ENCODE data around the gene GLDN. TPM values are rescaled to one million over a fixed set of nuclear protein-coding genes. Genes with fewer than 3 reads are reported as not detected.

GLDN gene
- total and polyA plus RNA-seq, 7 donors, result 0.07 to 1.7 (median 1.1) TPM

DNA sequence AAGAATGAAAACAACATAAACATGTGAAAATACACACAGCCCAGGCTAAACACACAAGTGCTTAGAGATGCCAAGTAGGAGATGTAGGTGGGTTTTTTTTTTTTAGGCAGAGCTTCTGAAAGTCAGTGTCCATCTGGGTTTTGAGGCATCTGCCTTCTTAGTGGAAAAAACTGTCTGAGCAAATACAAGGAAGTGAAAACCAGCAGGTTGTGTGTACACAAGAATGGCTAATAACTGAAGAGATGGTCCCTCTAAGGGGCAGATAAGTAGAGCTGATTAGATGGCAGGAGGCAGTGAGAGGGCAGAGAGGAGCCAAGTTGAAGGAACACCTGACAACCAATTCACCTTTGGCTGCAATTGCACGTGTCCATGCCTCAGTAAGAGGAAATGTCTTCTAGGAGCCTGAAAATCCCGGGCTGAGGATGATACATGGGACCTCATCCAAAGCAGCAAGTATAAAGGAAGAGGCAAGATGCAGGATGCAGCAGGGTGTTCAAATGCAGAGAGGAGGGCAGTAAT lies 37.9 kb upstream of the GLDN start:
- Histone ChIP-seq H3K9me3 (no peaks in the 10 kb centered on the region), H3K36me3 (ENCODE audit: insufficient read depth in 1 of 2, low read depth in 1 of 2) (no peaks in the 10 kb centered on the region), H3K4me1 (no peaks in the 10 kb centered on the region), H3K27me3 (ENCODE audit: insufficient read depth in 3 of 3, low read length in 2 of 3) (no peaks in the 10 kb centered on the region), H3K27ac (no peak overlapping the region), H3K4me3 (no peak overlapping the region)
- TF ChIP-seq, protein P1, sequence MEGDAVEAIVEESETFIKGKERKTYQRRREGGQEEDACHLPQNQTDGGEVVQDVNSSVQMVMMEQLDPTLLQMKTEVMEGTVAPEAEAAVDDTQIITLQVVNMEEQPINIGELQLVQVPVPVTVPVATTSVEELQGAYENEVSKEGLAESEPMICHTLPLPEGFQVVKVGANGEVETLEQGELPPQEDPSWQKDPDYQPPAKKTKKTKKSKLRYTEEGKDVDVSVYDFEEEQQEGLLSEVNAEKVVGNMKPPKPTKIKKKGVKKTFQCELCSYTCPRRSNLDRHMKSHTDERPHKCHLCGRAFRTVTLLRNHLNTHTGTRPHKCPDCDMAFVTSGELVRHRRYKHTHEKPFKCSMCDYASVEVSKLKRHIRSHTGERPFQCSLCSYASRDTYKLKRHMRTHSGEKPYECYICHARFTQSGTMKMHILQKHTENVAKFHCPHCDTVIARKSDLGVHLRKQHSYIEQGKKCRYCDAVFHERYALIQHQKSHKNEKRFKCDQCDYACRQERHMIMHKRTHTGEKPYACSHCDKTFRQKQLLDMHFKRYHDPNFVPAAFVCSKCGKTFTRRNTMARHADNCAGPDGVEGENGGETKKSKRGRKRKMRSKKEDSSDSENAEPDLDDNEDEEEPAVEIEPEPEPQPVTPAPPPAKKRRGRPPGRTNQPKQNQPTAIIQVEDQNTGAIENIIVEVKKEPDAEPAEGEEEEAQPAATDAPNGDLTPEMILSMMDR (IDR thresholded peaks at IDR 0.05), result no peak
- no peak for DNase-seq
- intact Hi-C loops (cut with DNase I), result no loop called here
- WGBS, 3 donors, result 54 to 64% (median 63%) methylated on average over 2 of the region's 2 CpGs
- no peak for ATAC-seq

DNA sequence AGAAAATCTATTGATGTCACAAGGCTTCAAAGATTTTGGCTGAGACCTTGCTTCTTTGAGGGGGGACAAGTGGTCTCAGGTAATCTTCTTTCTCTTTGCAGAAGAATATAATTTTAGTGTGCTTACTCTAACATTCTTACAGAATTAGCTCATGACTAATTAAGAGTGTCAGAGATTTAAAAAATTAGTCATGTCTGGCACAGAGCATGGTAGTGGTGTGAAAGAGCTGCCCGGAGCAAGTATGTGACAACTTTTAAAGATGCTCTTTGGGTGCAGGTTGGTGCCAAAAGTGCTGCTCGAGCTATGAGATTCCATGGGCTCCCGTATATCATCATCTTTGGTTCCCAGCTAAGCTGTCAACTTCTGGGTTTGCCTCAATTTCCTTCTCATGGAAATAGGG lies 34.1 kb upstream of the GLDN start:
- Histone ChIP-seq H3K4me1 (no peaks in the 10 kb centered on the region), H3K27me3 (ENCODE audit: insufficient read depth in 3 of 3, low read length in 2 of 3) (no peaks in the 10 kb centered on the region), H3K27ac (no peak overlapping the region), H3K4me3 (no peak overlapping the region), H3K9me3 (no peaks in the 10 kb centered on the region), H3K36me3 (ENCODE audit: insufficient read depth in 1 of 2, low read depth in 1 of 2) (no peaks in the 10 kb centered on the region)
- TF ChIP-seq, protein P1 (IDR thresholded peaks at IDR 0.05), result no peak
- no peak for ATAC-seq
- WGBS, 3 donors, result 59 to 76% (median 61%) methylated on average over 3 of the region's 3 CpGs
- intact Hi-C loops (cut with DNase I), result no loop called here
- no peak for DNase-seq

DNA sequence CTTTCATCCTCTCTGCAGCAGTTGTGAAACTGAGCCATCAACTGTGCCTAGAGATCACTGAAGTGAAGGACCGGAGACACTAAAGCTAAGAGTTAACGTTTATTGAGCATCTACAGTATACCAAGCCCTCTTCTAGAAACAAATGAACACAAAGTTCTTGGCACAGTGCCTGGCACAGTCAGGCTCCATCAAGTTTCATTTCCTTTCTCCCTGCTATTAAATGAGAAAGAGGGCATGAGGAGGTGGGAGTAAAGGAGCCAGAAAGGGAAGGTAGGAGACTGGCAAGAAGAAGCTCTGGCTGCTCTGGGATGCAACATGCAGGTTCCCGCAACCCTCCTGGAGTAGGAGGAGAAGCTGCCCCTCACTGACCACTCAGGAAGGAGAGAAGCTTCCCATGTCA lies 33.6 kb upstream of the GLDN start:
- TF ChIP-seq, protein P1 (IDR thresholded peaks at IDR 0.05), result no peak
- H3K4me1 ChIP-seq, result no peaks in the 10 kb centered on the region
- no peak overlapping the region for H3K27ac ChIP-seq
- 64 to 73% (median 73%) methylated on average over 3 of the region's 3 CpGs for WGBS, 3 donors
- intact Hi-C loops (cut with DNase I), result no loop called here
- no peaks in the 10 kb centered on the region for H3K9me3 ChIP-seq
- no peak for ATAC-seq
- no peaks in the 10 kb centered on the region for H3K36me3 ChIP-seq (ENCODE audit: insufficient read depth in 1 of 2, low read depth in 1 of 2)
- DNase-seq, result no peak
- H3K4me3 ChIP-seq, result no peak overlapping the region
- H3K27me3 ChIP-seq (ENCODE audit: insufficient read depth in 3 of 3, low read length in 2 of 3), result no peaks in the 10 kb centered on the region

DNA sequence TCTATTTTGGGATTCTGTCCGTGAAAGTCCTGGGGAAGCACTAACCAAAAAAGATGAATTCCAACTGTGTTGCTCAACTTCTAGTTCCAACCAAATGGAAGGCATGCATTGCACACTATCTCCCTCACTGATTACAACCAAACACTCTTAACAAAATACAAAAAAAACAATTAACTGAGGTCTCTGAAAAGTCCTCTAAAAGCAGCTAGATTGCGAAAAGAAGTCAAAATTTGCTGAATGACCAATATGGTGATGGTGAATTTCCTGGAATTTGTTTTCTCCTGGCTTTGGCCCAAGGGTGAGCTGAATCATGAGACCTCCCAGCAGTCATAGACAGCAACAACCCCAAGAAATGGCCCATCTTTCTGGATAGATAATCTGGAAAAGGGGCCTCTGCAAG lies 31.4 kb upstream of the GLDN start:
- H3K27me3 ChIP-seq (ENCODE audit: insufficient read depth in 3 of 3, low read length in 2 of 3), result no peaks in the 10 kb centered on the region
- DNase-seq, result no peak
- intact Hi-C loops (cut with DNase I), result no loop called here
- no peaks in the 10 kb centered on the region for H3K36me3 ChIP-seq (ENCODE audit: insufficient read depth in 1 of 2, low read depth in 1 of 2)
- WGBS, 3 donors, result 61 to 80% (median 67%) methylated on average over 2 of the region's 2 CpGs
- ATAC-seq, result no peak
- TF ChIP-seq, protein P1 (IDR thresholded peaks at IDR 0.05), result no peak
- H3K9me3 ChIP-seq, result no peaks in the 10 kb centered on the region
- H3K4me3 ChIP-seq, result no peak overlapping the region
- no peak overlapping the region for H3K27ac ChIP-seq
- H3K4me1 ChIP-seq, result no peaks in the 10 kb centered on the region

DNA sequence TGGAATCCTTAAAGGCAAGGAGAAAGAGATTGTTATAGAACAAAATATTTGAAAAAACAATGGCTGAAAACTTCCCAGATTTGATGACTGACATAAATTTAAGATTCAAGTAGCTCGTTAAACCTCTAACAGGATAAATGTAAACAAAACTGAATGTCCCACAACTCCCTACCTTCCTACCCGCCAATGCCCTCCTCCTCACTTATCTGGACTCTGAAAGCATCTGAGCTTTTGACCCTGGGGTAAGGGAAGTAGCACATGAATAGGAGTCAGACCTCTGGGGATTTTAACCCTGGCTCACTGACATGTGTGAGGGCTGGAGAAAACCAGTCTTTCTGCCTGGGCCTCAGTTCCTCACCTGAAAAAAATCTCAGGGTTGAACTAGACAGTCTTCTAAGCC lies 29.9 kb upstream of the GLDN start:
- Histone ChIP-seq H3K4me1 (no peaks in the 10 kb centered on the region), H3K9me3 (no peaks in the 10 kb centered on the region), H3K27ac (no peak overlapping the region), H3K27me3 (ENCODE audit: insufficient read depth in 3 of 3, low read length in 2 of 3) (no peaks in the 10 kb centered on the region), H3K4me3 (no peak overlapping the region), H3K36me3 (ENCODE audit: insufficient read depth in 1 of 2, low read depth in 1 of 2) (no peaks in the 10 kb centered on the region)
- WGBS, 3 donors, result 74 to 81% (median 75%) methylated on average over 2 of the region's 2 CpGs
- no peak for DNase-seq
- TF ChIP-seq, protein P1 (IDR thresholded peaks at IDR 0.05), result no peak
- ATAC-seq, result no peak
- intact Hi-C loops (cut with DNase I), result no loop called here

Measured in psoas muscle (tissue), 8 donors.